Aorta (tissue), 4 donors: ENCODE measurements around the gene ATAD3B. TPM values are rescaled to one million over a fixed set of nuclear protein-coding genes. Genes with fewer than 3 reads are reported as not detected.

Source experiments
- polyA plus RNA-seq, 2 donors: library from polyadenylated mRNA; stranded (reverse); fragments of 200-250 nt; gene quantifications; one replicate each; pipeline ENCODE4 v1.2.3, GENCODE V29; 2013
- total RNA-seq, 2 donors: library from RNA; stranded (reverse); fragmentation: NEBNext Ultra II Directional; extraction: Animal tissue kit (Norgen Biotek cat#: 25700); gene quantifications; one replicate each; pipeline ENCODE4 v1.2.1, GENCODE V29; 2021
- donor health status: healthy with polysubstance abuse.
- donor health status: Bipolar disorder and iron deficiency.
- donor health status: DM: no; HTN: no; CAD: no.
- donor health status: DM: yes; HTN: yes; CAD: no.

Gene ATAD3B
- total and polyA plus RNA-seq, 4 donors = 6.1 to 44.8 (median 14.8) TPM

Other genes with a start within 250 kb of the ATAD3B start
- gene SDF4, start 239.8 kb upstream of the ATAD3B start, total RNA-seq = 100 to 1,000 TPM; 138 to 140 TPM
- 100 to 1,000 TPM in 1 of 2 donors, 10 to 100 TPM in 1; 73.3 to 158 TPM for gene SDF4, start 239.8 kb upstream of the ATAD3B start, polyA plus RNA-seq
- 10 to 100 TPM; 11.3 to 12.8 TPM for gene B3GALT6, start 239.5 kb upstream of the ATAD3B start, total RNA-seq
- gene B3GALT6, start 239.5 kb upstream of the ATAD3B start, polyA plus RNA-seq = 1 to 10 TPM; 2.5 to 9.3 TPM
- 1 to 10 TPM; 3.9 to 4.3 TPM for gene C1QTNF12, start 225.0 kb upstream of the ATAD3B start, total RNA-seq
- gene C1QTNF12, start 225.0 kb upstream of the ATAD3B start, polyA plus RNA-seq = 10 to 100 TPM in 1 of 2 donors, 1 to 10 TPM in 1; 3.4 to 10.0 TPM
- gene UBE2J2, start 197.9 kb upstream of the ATAD3B start, total RNA-seq = 10 to 100 TPM; 46.9 to 49.4 TPM
- 10 to 100 TPM; 17.2 to 49.3 TPM for gene UBE2J2, start 197.9 kb upstream of the ATAD3B start, polyA plus RNA-seq
- gene SCNN1D, start 191.3 kb upstream of the ATAD3B start, total RNA-seq = 1 to 10 TPM; 3.5 to 8.2 TPM
- gene SCNN1D, start 191.3 kb upstream of the ATAD3B start, polyA plus RNA-seq = 10 to 100 TPM in 1 of 2 donors, 1 to 10 TPM in 1; 7.9 to 24.1 TPM
- gene ACAP3, start 163.8 kb upstream of the ATAD3B start, total RNA-seq = 10 to 100 TPM; 25.0 to 69.2 TPM
- 10 to 100 TPM; 10.6 to 63.9 TPM for gene ACAP3, start 163.8 kb upstream of the ATAD3B start, polyA plus RNA-seq
- 10 to 100 TPM in 1 of 2 donors, 1 to 10 TPM in 1; 7.4 to 12.6 TPM for gene PUSL1, start 163.2 kb upstream of the ATAD3B start, total RNA-seq
- 10 to 100 TPM in 1 of 2 donors, 1 to 10 TPM in 1; 5.8 to 13.7 TPM for gene PUSL1, start 163.2 kb upstream of the ATAD3B start, polyA plus RNA-seq
- 100 to 1,000 TPM; 114 to 121 TPM for gene INTS11, start 147.1 kb upstream of the ATAD3B start, total RNA-seq
- 100 to 1,000 TPM in 1 of 2 donors, 10 to 100 TPM in 1; 48.0 to 995 TPM for gene INTS11, start 147.1 kb upstream of the ATAD3B start, polyA plus RNA-seq
- gene CPTP, start 147.0 kb upstream of the ATAD3B start, total RNA-seq = 10 to 100 TPM; 13.9 to 16.4 TPM
- gene CPTP, start 147.0 kb upstream of the ATAD3B start, polyA plus RNA-seq = 10 to 100 TPM; 12.9 to 14.9 TPM
- under 1 TPM; 0.24 to 0.36 TPM for gene TAS1R3, start 140.5 kb upstream of the ATAD3B start, total RNA-seq
- under 1 TPM; 0.25 to 0.31 TPM for gene TAS1R3, start 140.5 kb upstream of the ATAD3B start, polyA plus RNA-seq
- gene DVL1, start 122.3 kb upstream of the ATAD3B start, total RNA-seq = 10 to 100 TPM; 48.7 to 53.7 TPM
- gene DVL1, start 122.3 kb upstream of the ATAD3B start, polyA plus RNA-seq = 10 to 100 TPM; 21.2 to 71.9 TPM
- gene MXRA8, start 113.2 kb upstream of the ATAD3B start, total RNA-seq = 100 to 1,000 TPM; 105 to 221 TPM
- gene MXRA8, start 113.2 kb upstream of the ATAD3B start, polyA plus RNA-seq = 100 to 1,000 TPM in 1 of 2 donors, 10 to 100 TPM in 1; 52.3 to 364 TPM
- gene AURKAIP1, start 96.6 kb upstream of the ATAD3B start, total RNA-seq = 10 to 100 TPM; 59.6 to 65.6 TPM
- 100 to 1,000 TPM; 119 to 154 TPM for gene AURKAIP1, start 96.6 kb upstream of the ATAD3B start, polyA plus RNA-seq
- 100 to 1,000 TPM; 153 to 246 TPM for gene CCNL2, start 72.4 kb upstream of the ATAD3B start, total RNA-seq
- 100 to 1,000 TPM in 1 of 2 donors, 10 to 100 TPM in 1; 34.6 to 409 TPM for gene CCNL2, start 72.4 kb upstream of the ATAD3B start, polyA plus RNA-seq
- gene MRPL20, start 64.5 kb upstream of the ATAD3B start, total RNA-seq = 10 to 100 TPM; 69.7 to 70.2 TPM
- gene MRPL20, start 64.5 kb upstream of the ATAD3B start, polyA plus RNA-seq = 100 to 1,000 TPM; 144 to 184 TPM
- 1 to 10 TPM; 1.5 to 6.9 TPM for gene ANKRD65, start 50.5 kb upstream of the ATAD3B start, total RNA-seq
- under 1 TPM in 1 of 2 donors, not detected in 1; 0.13 TPM for gene ANKRD65, start 50.5 kb upstream of the ATAD3B start, polyA plus RNA-seq
- gene VWA1, start 36.1 kb upstream of the ATAD3B start, total RNA-seq = 10 to 100 TPM; 35.6 to 86.5 TPM
- gene VWA1, start 36.1 kb upstream of the ATAD3B start, polyA plus RNA-seq = 1 to 10 TPM in 1 of 2 donors, under 1 TPM in 1; 0.13 to 4.5 TPM
- gene ATAD3C, start 22.1 kb upstream of the ATAD3B start, total RNA-seq = 1 to 10 TPM in 1 of 2 donors, under 1 TPM in 1; 0.42 to 5.5 TPM
- gene ATAD3C, start 22.1 kb upstream of the ATAD3B start, polyA plus RNA-seq = under 1 TPM in 1 of 2 donors, not detected in 1; 0.08 TPM
- gene ATAD3A, start 40.4 kb downstream of the ATAD3B start, total RNA-seq = 10 to 100 TPM; 11.9 to 13.2 TPM
- gene ATAD3A, start 40.4 kb downstream of the ATAD3B start, polyA plus RNA-seq = 10 to 100 TPM in 1 of 2 donors, 1 to 10 TPM in 1; 8.3 to 20.2 TPM
- gene TMEM240, start 68.9 kb downstream of the ATAD3B start, total RNA-seq = 1 to 10 TPM; 6.2 to 7.8 TPM
- 10 to 100 TPM in 1 of 2 donors, 1 to 10 TPM in 1; 1.1 to 15.1 TPM for gene TMEM240, start 68.9 kb downstream of the ATAD3B start, polyA plus RNA-seq
- gene SSU72, start 103.1 kb downstream of the ATAD3B start, total RNA-seq = 10 to 100 TPM; 67.7 to 71.5 TPM
- 10 to 100 TPM; 65.0 to 92.8 TPM for gene SSU72, start 103.1 kb downstream of the ATAD3B start, polyA plus RNA-seq
- 1 to 10 TPM; 1.2 to 3.0 TPM for gene FNDC10, start 128.4 kb downstream of the ATAD3B start, total RNA-seq
- gene FNDC10, start 128.4 kb downstream of the ATAD3B start, polyA plus RNA-seq = under 1 TPM; 0.38 to 0.50 TPM
- 10 to 100 TPM; 45.0 to 77.7 TPM for gene MIB2, start 143.7 kb downstream of the ATAD3B start, total RNA-seq
- 100 to 1,000 TPM in 1 of 2 donors, 10 to 100 TPM in 1; 20.4 to 220 TPM for gene MIB2, start 143.7 kb downstream of the ATAD3B start, polyA plus RNA-seq
- gene MMP23B, start 160.4 kb downstream of the ATAD3B start, total RNA-seq = 10 to 100 TPM; 15.5 to 74.5 TPM
- gene MMP23B, start 160.4 kb downstream of the ATAD3B start, polyA plus RNA-seq = 100 to 1,000 TPM in 1 of 2 donors, 10 to 100 TPM in 1; 41.2 to 120 TPM
- 10 to 100 TPM; 25.2 to 27.0 TPM for gene CDK11B, start 187.2 kb downstream of the ATAD3B start, total RNA-seq
- gene CDK11B, start 187.2 kb downstream of the ATAD3B start, polyA plus RNA-seq = 10 to 100 TPM; 42.3 to 44.7 TPM
- gene SLC35E2B, start 221.0 kb downstream of the ATAD3B start, total RNA-seq = 10 to 100 TPM; 25.2 to 53.5 TPM
- 10 to 100 TPM in 1 of 2 donors, 1 to 10 TPM in 1; 8.1 to 32.0 TPM for gene SLC35E2B, start 221.0 kb downstream of the ATAD3B start, polyA plus RNA-seq